Caco-2 (cell line): ENCODE results near the gene NECTIN1. TPM values are rescaled to one million over a fixed set of nuclear protein-coding genes. Genes with fewer than 3 reads are reported as not detected.

Experiments used
- BruUV-seq: library from RNA; stranded (reverse); fragments of 400-500 nt; replicated peaks from 2 replicates; lab custom pipeline; 2021; lab: Mats Ljungman, UMichigan
- CTCF ChIA-PET: fragments of 300-600 bp; sonication (Branson Sonifier 250); formaldehyde crosslinking; loops from one replicate; lab custom pipeline; 2022; ENCODE audit warnings: antibody characterized with exemption; lab: Charles Lee
- POLR2A ChIA-PET: fragments of 300-600 bp; sonication (Branson Sonifier 250); formaldehyde crosslinking; loops from one replicate; lab custom pipeline; 2022; ENCODE audit warnings: antibody characterized with exemption; lab: Charles Lee
- DNase-seq, 2 experiments: peaks; one replicate each; pipeline versions ENCODE4 v3.0.0 to v3.0.0-alpha.2; 2020 to 2022
- H3K27me3 ChIP-seq: replicated peaks from 2 replicates; pipeline ENCODE4 v1.6.0; 2011; ENCODE audit warnings: low read length; ENCODE audit not compliant: control insufficient read depth, insufficient read depth
- H3K36me3 ChIP-seq: 2 replicates; pipeline ENCODE4 v1.5.1; 2011; ENCODE audit warnings: low read length; ENCODE audit not compliant: control insufficient read depth, insufficient read depth
- H3K4me1 ChIP-seq: fragments of 250-450 bp; sonication (Bioruptor Pico); 2 replicates; pipeline ENCODE4 v1.5.1; 2020; ENCODE audit warnings: mild to moderate bottlenecking
- H3K4me3 ChIP-seq: 2 replicates; pipeline ENCODE4 v1.5.1; 2011; ENCODE audit warnings: low read depth, mild to moderate bottlenecking, control low read depth, low read length
- H3K9me3 ChIP-seq: fragments of 250-450 bp; sonication (Bioruptor Pico); 2 replicates; pipeline ENCODE4 v1.5.1; 2020; ENCODE audit warnings: mild to moderate bottlenecking, moderate library complexity
- H3K27ac Mint-ChIP-seq: one replicate; pipeline ENCODE4 v1.8.0; 2022; ENCODE audit warnings: mixed read lengths; ENCODE audit not compliant: unreplicated experiment
- H3K27me3 Mint-ChIP-seq: one replicate; pipeline ENCODE4 v1.8.0; 2022; ENCODE audit warnings: mixed read lengths; ENCODE audit not compliant: insufficient read depth, unreplicated experiment
- H3K36me3 Mint-ChIP-seq: one replicate; pipeline ENCODE4 v1.8.0; 2022; ENCODE audit warnings: mild to moderate bottlenecking, mixed read lengths; ENCODE audit not compliant: insufficient read depth, unreplicated experiment
- H3K4me1 Mint-ChIP-seq: one replicate; pipeline ENCODE4 v1.8.0; 2022; ENCODE audit warnings: low read depth, mixed read lengths; ENCODE audit not compliant: unreplicated experiment
- H3K4me3 Mint-ChIP-seq: one replicate; pipeline ENCODE4 v1.8.0; 2022; ENCODE audit warnings: mild to moderate bottlenecking, moderate library complexity, mixed read lengths; ENCODE audit not compliant: unreplicated experiment
- H3K9me3 Mint-ChIP-seq: one replicate; pipeline ENCODE4 v1.8.0; 2022; ENCODE audit warnings: mixed read lengths; ENCODE audit not compliant: unreplicated experiment
- CTCF ChIP-seq, 2 experiments: fragments of 200-600 bp in 1 of 2; IDR thresholded peaks; 1 replicate in 1 of 2; 2 replicates in 1 of 2; pipeline versions ENCODE4 v1.5.1 to v1.8.0; 2011 to 2022; ENCODE audit warnings: antibody characterized with exemption in 1 of 2, control low read depth in 1 of 2, inconsistent platforms in 1 of 2, low read depth in 1 of 2, low read length in 1 of 2, mild to moderate bottlenecking in 1 of 2, moderate library complexity in 1 of 2; ENCODE audit not compliant: insufficient read depth in 1 of 2, severe bottlenecking in 1 of 2, unreplicated experiment in 1 of 2
- intact Hi-C: fragments of 100-400 bp; cut with micrococcal nuclease; formaldehyde crosslinking; loops from one replicate; pipeline ENCODE4 v1.10.0; 2022; ENCODE audit not compliant: unreplicated experiment
- total RNA-seq: library from RNA; stranded (reverse); gene quantifications from 2 replicates; pipeline ENCODE4 v1.2.3, GENCODE V29; 2022

Gene NECTIN1
- total RNA-seq, 1 experiment from 2014 or later: 60.1 TPM

- H3K36me3 Mint-ChIP-seq: peaks cover 5% of the 10 kb centered on the region
- BruUV-seq: no TSS peak
- POLR2A ChIA-PET: no interaction called here
- TF ChIP-seq CTCF (IDR thresholded peaks at IDR 0.05; ENCODE audit: insufficient read depth in 1 of 2, low read depth in 1 of 2, low read length in 1 of 2, severe bottlenecking in 1 of 2, unreplicated experiment in 1 of 2): no peak
- H3K9me3 Mint-ChIP-seq: no peaks in the 10 kb centered on the region
- CTCF ChIA-PET: interaction anchor here (0.6 kb wide), 1 partner anchor 21 kb away, joined by 6 read pairs; no protein-coding TSS in a partner anchor
- Histone ChIP-seq H3K9me3 (no peaks in the 10 kb centered on the region), H3K4me3 (no peak overlapping the region), H3K4me1 (peaks cover 28% of the 10 kb centered on the region), H3K27me3 (no peaks in the 10 kb centered on the region), H3K36me3 (no peaks in the 10 kb centered on the region)
- no peak overlapping the region for H3K27ac Mint-ChIP-seq
- intact Hi-C loops: no loop called here
- H3K4me1 Mint-ChIP-seq: peaks cover 25% of the 10 kb centered on the region
- no peak for DNase-seq
- H3K27me3 Mint-ChIP-seq: no peaks in the 10 kb centered on the region
- no peak overlapping the region for H3K4me3 Mint-ChIP-seq
Measured at GRCh38 chr11:119614222-119615002, 114.6 kb downstream of the NECTIN1 start.

- Histone ChIP-seq H3K36me3 (no peaks in the 10 kb centered on the region), H3K27me3 (no peaks in the 10 kb centered on the region), H3K4me1 (peaks cover 28% of the 10 kb centered on the region), H3K9me3 (no peaks in the 10 kb centered on the region), H3K4me3 (no peak overlapping the region)
- ChIA-PET POLR2A (no interaction called here), CTCF (no interaction called here)
- no peak for TF ChIP-seq CTCF (IDR thresholded peaks at IDR 0.05; ENCODE audit: insufficient read depth in 1 of 2, low read depth in 1 of 2, low read length in 1 of 2, severe bottlenecking in 1 of 2, unreplicated experiment in 1 of 2)
- H3K27ac Mint-ChIP-seq: no peak overlapping the region
- peaks cover 19% of the 10 kb centered on the region for H3K4me1 Mint-ChIP-seq
- BruUV-seq: no TSS peak
- intact Hi-C loops: no loop called here
- no peak overlapping the region for H3K4me3 Mint-ChIP-seq
- H3K27me3 Mint-ChIP-seq: peaks cover 2% of the 10 kb centered on the region
- H3K9me3 Mint-ChIP-seq: no peaks in the 10 kb centered on the region
- no peak for DNase-seq
- H3K36me3 Mint-ChIP-seq: peaks cover 3% of the 10 kb centered on the region
Measured at GRCh38 chr11:119612814-119613213, 116.2 kb downstream of the NECTIN1 start.

- no peak overlapping the region for H3K27ac Mint-ChIP-seq
- H3K36me3 ChIP-seq: no peaks in the 10 kb centered on the region
- no peak overlapping the region for H3K4me3 ChIP-seq
- H3K27me3 Mint-ChIP-seq: peaks cover 9% of the 10 kb centered on the region
- no peaks in the 10 kb centered on the region for H3K36me3 Mint-ChIP-seq
- peaks cover 9% of the 10 kb centered on the region for H3K4me1 ChIP-seq
- BruUV-seq: no TSS peak
- POLR2A ChIA-PET: no interaction called here
- no peak for DNase-seq
- TF ChIP-seq CTCF (IDR thresholded peaks at IDR 0.05; ENCODE audit: insufficient read depth in 1 of 2, low read depth in 1 of 2, low read length in 1 of 2, severe bottlenecking in 1 of 2, unreplicated experiment in 1 of 2): no peak
- no peaks in the 10 kb centered on the region for H3K9me3 ChIP-seq
- no peak overlapping the region for H3K4me3 Mint-ChIP-seq
- CTCF ChIA-PET: no interaction called here
- intact Hi-C loops: no loop called here
- H3K4me1 Mint-ChIP-seq: peaks cover under 1% of the 10 kb centered on the region
- H3K27me3 ChIP-seq: no peaks in the 10 kb centered on the region
- H3K9me3 Mint-ChIP-seq: no peaks in the 10 kb centered on the region
Measured at GRCh38 chr11:119610836-119611426, 118.1 kb downstream of the NECTIN1 start.
